Measurements from ENCODE around the gene PAX4.

The PAX4 gene

GRCh38 chr7:127609297-127609696 is 8.6 kb downstream of the PAX4 start:
- TF ChIP-seq GATA2 (IDR thresholded peaks at IDR 0.05; ENCODE audit: low read depth, low read length) (no peak), GATA3 (IDR thresholded peaks at IDR 0.05; ENCODE audit: low read depth, low read length) (no peak)

GRCh38 chr7:127608446-127608845 is 9.5 kb downstream of the PAX4 start:
- TF ChIP-seq GATA2 (IDR thresholded peaks at IDR 0.05; ENCODE audit: low read depth, low read length) (no peak), GATA3 (IDR thresholded peaks at IDR 0.05; ENCODE audit: low read depth, low read length) (no peak)

GRCh38 chr7:127600885-127601284 is 17.1 kb downstream of the PAX4 start:
- no peak for TF ChIP-seq GATA2 (IDR thresholded peaks at IDR 0.05; ENCODE audit: low read depth, low read length)
- TF ChIP-seq GATA3 (IDR thresholded peaks at IDR 0.05; ENCODE audit: low read depth, low read length): no peak

GRCh38 chr7:127598318-127598717 is 19.6 kb downstream of the PAX4 start:
- TF ChIP-seq GATA3 (IDR thresholded peaks at IDR 0.05; ENCODE audit: low read depth, low read length) (no peak), GATA2 (IDR thresholded peaks at IDR 0.05; ENCODE audit: low read depth, low read length) (no peak)

- TF ChIP-seq GATA2 (IDR thresholded peaks at IDR 0.05; ENCODE audit: low read depth, low read length) (no peak), GATA3 (IDR thresholded peaks at IDR 0.05; ENCODE audit: low read depth, low read length) (no peak)
Measured at GRCh38 chr7:127595737-127596136, 22.2 kb downstream of the PAX4 start.

GRCh38 chr7:127594490-127594889 is 23.5 kb downstream of the PAX4 start:
- TF ChIP-seq GATA3 (IDR thresholded peaks at IDR 0.05; ENCODE audit: low read depth, low read length) (no peak), GATA2 (IDR thresholded peaks at IDR 0.05; ENCODE audit: low read depth, low read length) (no peak)

- TF ChIP-seq GATA2 (IDR thresholded peaks at IDR 0.05; ENCODE audit: low read depth, low read length) (no peak), GATA3 (IDR thresholded peaks at IDR 0.05; ENCODE audit: low read depth, low read length) (no peak)
Measured at GRCh38 chr7:127592550-127592949, 25.4 kb downstream of the PAX4 start.

GRCh38 chr7:127591591-127591990 is 26.4 kb downstream of the PAX4 start:
- TF ChIP-seq GATA2 (IDR thresholded peaks at IDR 0.05; ENCODE audit: low read depth, low read length) (no peak), GATA3 (IDR thresholded peaks at IDR 0.05; ENCODE audit: low read depth, low read length) (no peak)

GRCh38 chr7:127591189-127591588 is 26.8 kb downstream of the PAX4 start:
- TF ChIP-seq GATA2 (IDR thresholded peaks at IDR 0.05; ENCODE audit: low read depth, low read length): no peak

- TF ChIP-seq GATA2 (IDR thresholded peaks at IDR 0.05; ENCODE audit: low read depth, low read length) (no peak), GATA3 (IDR thresholded peaks at IDR 0.05; ENCODE audit: low read depth, low read length) (no peak)
Measured at GRCh38 chr7:127589896-127590295, 28.0 kb downstream of the PAX4 start.

- TF ChIP-seq GATA3 (IDR thresholded peaks at IDR 0.05; ENCODE audit: low read depth, low read length): no peak
- TF ChIP-seq GATA2 (IDR thresholded peaks at IDR 0.05; ENCODE audit: low read depth, low read length): peak; percentile 49; the same call in 1 of the 2 replicates
Measured at GRCh38 chr7:127588697-127589482, 29.1 kb downstream of the PAX4 start.

- TF ChIP-seq GATA3 (IDR thresholded peaks at IDR 0.05; ENCODE audit: low read depth, low read length) (no peak), GATA2 (IDR thresholded peaks at IDR 0.05; ENCODE audit: low read depth, low read length) (no peak)
Measured at GRCh38 chr7:127588019-127588696, 29.8 kb downstream of the PAX4 start, which contains the start of gene ARF5. ARF5 (plus strand) TSS chr7:127588411; CDS start chr7:127588499, 88 bp downstream.

GRCh38 chr7:127587663-127588018 is 30.3 kb downstream of the PAX4 start:
- no peak for TF ChIP-seq GATA2 (IDR thresholded peaks at IDR 0.05; ENCODE audit: low read depth, low read length)
- no peak for TF ChIP-seq GATA3 (IDR thresholded peaks at IDR 0.05; ENCODE audit: low read depth, low read length)

- TF ChIP-seq GATA2 (IDR thresholded peaks at IDR 0.05; ENCODE audit: low read depth, low read length) (no peak), GATA3 (IDR thresholded peaks at IDR 0.05; ENCODE audit: low read depth, low read length) (no peak)
Measured at GRCh38 chr7:127586346-127586745, 31.6 kb downstream of the PAX4 start.
